ENCODE data around the gene CCDC142. TPM values are rescaled to one million over a fixed set of nuclear protein-coding genes. Genes with fewer than 3 reads are reported as not detected.

CCDC142 gene
- total and polyA plus RNA-seq, 10 of the 15 experiments (the other 5 are each of a cell fraction or from before 2014, with no cell fraction given), result 0.93 to 16.9 (median 9.0) TPM

GRCh38 chr2:74441170-74441689 is 41.6 kb downstream of the CCDC142 start:
- no peaks in the 10 kb centered on the region for H3K9me3 ChIP-seq (replicated peaks; ENCODE audit: control insufficient read depth, insufficient read depth, low read length)
- intact Hi-C loops (cut with micrococcal nuclease; ENCODE audit: unreplicated experiment), result no loop called here
- H3K4me2 ChIP-seq (ENCODE audit: control insufficient read depth, insufficient read depth), result peak overlapping the region; percentile 81
- DNase-seq (ENCODE audit: low read depth, low spot score) (no peak), ATAC-seq (no peak), FAIRE-seq (no peak)
- peak overlapping the region; percentile 59 for H2AFZ ChIP-seq (ENCODE audit: control insufficient read depth, low read depth, low read length)
- ChIA-PET RAD21 (ENCODE audit: unreplicated experiment) (interaction anchor here (1.1 to 1.7 kb wide), 3 partner anchors 36 to 50 kb away, joined by 3 to 6 read pairs (median 6); no protein-coding TSS in a partner anchor), POLR2A (interaction anchor here (1.1 to 3.4 kb wide), 6 partner anchors 13 to 32 kb away, joined by 3 to 29 read pairs (median 10); partner anchors contain the start of genes C2orf81, INO80B, MRPL53 and WBP1), SMC1A (ENCODE audit: uncharacterized antibody, unreplicated experiment) (interaction anchor here (1.0 to 2.0 kb wide), 5 partner anchors 10 to 59 kb away, joined by 3 to 9 read pairs (median 6); partner anchors contain the start of genes INO80B and MRPL53), CTCF (interaction anchor here (0.6 to 1.4 kb wide), 2 partner anchors 13 to 25 kb away, joined by 3 to 5 read pairs; partner anchors contain the start of gene INO80B)
- H4K20me1 ChIP-seq (ENCODE audit: control insufficient read depth, insufficient read depth), result no peaks in the 10 kb centered on the region
- TF ChIP-seq RUNX3 (IDR thresholded peaks at IDR 0.05; ENCODE audit: low read length) (no peak), SMARCA5 (IDR thresholded peaks at IDR 0.05) (no peak), BMI1 (IDR thresholded peaks at IDR 0.05; ENCODE audit: borderline replicate concordance) (no peak), BCL3 (IDR thresholded peaks at IDR 0.05; ENCODE audit: borderline replicate concordance, insufficient read depth, low read depth, low read length, poor library complexity, severe bottlenecking) (no peak), CEBPB (IDR thresholded peaks at IDR 0.05; ENCODE audit: borderline replicate concordance in 1 of 2, low read depth in 2 of 2, low read length in 2 of 2) (no peak), SPI1 (IDR thresholded peaks at IDR 0.05; ENCODE audit: borderline replicate concordance, insufficient read depth, low read depth, low read length) (0 out of 2 replicates have a peak, but pooled peaks have one; percentile 2), TCF7 (IDR thresholded peaks at IDR 0.05; ENCODE audit: borderline replicate concordance) (no peak), KAT2A (conservative IDR thresholded peaks at IDR 0.05; ENCODE audit: control insufficient read depth, low read depth, low read length) (no peak), MLLT1 (IDR thresholded peaks at IDR 0.05) (0 out of 2 replicates have a peak, but pooled peaks have one; percentile 36), BHLHE40 (IDR thresholded peaks at IDR 0.05; ENCODE audit: borderline replicate concordance in 1 of 2, low read depth in 2 of 2, low read length in 1 of 2) (peak in 1 of 2 experiments; percentile 41; a peak in 1 of 4 replicates)
- no peaks in the 10 kb centered on the region; the same call in 1 of the 2 replicates for H3K79me2 ChIP-seq (ENCODE audit: control insufficient read depth, insufficient read depth, low read length)
- WGBS (ENCODE audit: insufficient coverage, insufficient replicate concordance, low lambda C conversion rate, missing lambda C conversion rate), result 80% methylated on average over 33 of the region's 33 CpGs
- no peak overlapping the region for H3K27ac ChIP-seq (ENCODE audit: control insufficient read depth, insufficient read depth)
- H3K4me1 ChIP-seq (ENCODE audit: control insufficient read depth, insufficient read depth, low read length), result peaks cover 23% of the 10 kb centered on the region
- H3K4me3 ChIP-seq, result no peak overlapping the region
- H3K27me3 ChIP-seq (replicated peaks in 1 of 2; ENCODE audit: control insufficient read depth in 2 of 2, insufficient read depth in 2 of 2, low read length in 1 of 2), result peaks cover 2 to 10% of the 10 kb centered on the region in 2 experiments; a peak in 3 of 4 replicates
- H3K36me3 ChIP-seq (ENCODE audit: control insufficient read depth in 2 of 2, insufficient read depth in 2 of 2, low read length in 1 of 2), result no peaks in the 10 kb centered on the region
- no TSS peak for BruUV-seq (replicated peaks)
- in situ Hi-C loops (cut with MboI), result no loop called here
- no peak overlapping the region for H3K9ac ChIP-seq (ENCODE audit: control insufficient read depth, insufficient read depth, low read length)

Measured in GM12878 (cell line).